ENCODE results near the gene COBLL1.

Gene COBLL1

GRCh38 chr2:164850235-164850634 is 8.6 kb upstream of the COBLL1 start:
- H3K4me1 ChIP-seq (ENCODE audit: insufficient read depth, low read length, severe bottlenecking): no peaks in the 10 kb centered on the region
- TF ChIP-seq CTCF (IDR thresholded peaks at IDR 0.05; ENCODE audit: low read length) (no peak), EZH2 (IDR thresholded peaks at IDR 0.05; ENCODE audit: borderline replicate concordance, low read length) (no peak)

GRCh38 chr2:164849506-164849905 is 7.9 kb upstream of the COBLL1 start:
- no peaks in the 10 kb centered on the region for H3K9me3 ChIP-seq (ENCODE audit: low read length)
- no peaks in the 10 kb centered on the region for H3K9me2 ChIP-seq (ENCODE audit: low read depth, low read length)
- H3K27me3 ChIP-seq (ENCODE audit: insufficient read depth, low read length): no peaks in the 10 kb centered on the region
- no peak overlapping the region for H3K9ac ChIP-seq (ENCODE audit: low read length)
- H3K4me3 ChIP-seq (ENCODE audit: low read depth, low read length, poor library complexity, severe bottlenecking): no peak overlapping the region
- H4K20me1 ChIP-seq (ENCODE audit: insufficient read depth, low read length): no peaks in the 10 kb centered on the region
- no peak overlapping the region for H3K4me2 ChIP-seq (ENCODE audit: low read length)
- no peaks in the 10 kb centered on the region for H3K79me2 ChIP-seq (ENCODE audit: insufficient read depth, low read length)
- H3K36me3 ChIP-seq (ENCODE audit: insufficient read depth, low read length): no peaks in the 10 kb centered on the region
- no peak for TF ChIP-seq EZH2 (IDR thresholded peaks at IDR 0.05; ENCODE audit: borderline replicate concordance, low read length)
- no peak for TF ChIP-seq CTCF (IDR thresholded peaks at IDR 0.05; ENCODE audit: low read length)
- no peaks in the 10 kb centered on the region for H3F3A ChIP-seq (ENCODE audit: insufficient read depth, low read length)
- H2AFZ ChIP-seq (ENCODE audit: low read length): no peak overlapping the region
- H3K4me1 ChIP-seq (ENCODE audit: insufficient read depth, low read length, severe bottlenecking): no peaks in the 10 kb centered on the region
- H3K27ac ChIP-seq (ENCODE audit: low read depth, low read length, poor library complexity, severe bottlenecking): no peak overlapping the region

More at GRCh38 chr2:164850235-164850634, 8.6 kb upstream of the COBLL1 start:
- Histone ChIP-seq H3K79me2 (ENCODE audit: insufficient read depth, low read length) (no peaks in the 10 kb centered on the region), H3K9ac (ENCODE audit: low read length) (no peak overlapping the region), H3K9me3 (ENCODE audit: low read length) (no peaks in the 10 kb centered on the region), H3F3A (ENCODE audit: insufficient read depth, low read length) (no peaks in the 10 kb centered on the region), H3K4me2 (ENCODE audit: low read length) (no peak overlapping the region), H4K20me1 (ENCODE audit: insufficient read depth, low read length) (no peaks in the 10 kb centered on the region), H3K27ac (ENCODE audit: low read depth, low read length, poor library complexity, severe bottlenecking) (no peak overlapping the region), H3K9me2 (ENCODE audit: low read depth, low read length) (no peaks in the 10 kb centered on the region), H3K27me3 (ENCODE audit: insufficient read depth, low read length) (no peaks in the 10 kb centered on the region), H3K36me3 (ENCODE audit: insufficient read depth, low read length) (no peaks in the 10 kb centered on the region), H2AFZ (ENCODE audit: low read length) (no peak overlapping the region), H3K4me3 (ENCODE audit: low read depth, low read length, poor library complexity, severe bottlenecking) (no peak overlapping the region)

- Histone ChIP-seq H4K20me1 (ENCODE audit: insufficient read depth, low read length) (no peaks in the 10 kb centered on the region), H3K27ac (ENCODE audit: low read depth, low read length, poor library complexity, severe bottlenecking) (no peak overlapping the region), H3K4me1 (ENCODE audit: insufficient read depth, low read length, severe bottlenecking) (no peaks in the 10 kb centered on the region), H3K27me3 (ENCODE audit: insufficient read depth, low read length) (no peaks in the 10 kb centered on the region), H3K4me3 (ENCODE audit: low read depth, low read length, poor library complexity, severe bottlenecking) (no peak overlapping the region), H3K9me2 (ENCODE audit: low read depth, low read length) (no peaks in the 10 kb centered on the region), H2AFZ (ENCODE audit: low read length) (no peak overlapping the region), H3K9me3 (ENCODE audit: low read length) (no peaks in the 10 kb centered on the region), H3K4me2 (ENCODE audit: low read length) (no peak overlapping the region), H3K36me3 (ENCODE audit: insufficient read depth, low read length) (no peaks in the 10 kb centered on the region), H3K79me2 (ENCODE audit: insufficient read depth, low read length) (no peaks in the 10 kb centered on the region), H3F3A (ENCODE audit: insufficient read depth, low read length) (no peaks in the 10 kb centered on the region), H3K9ac (ENCODE audit: low read length) (no peak overlapping the region)
- no peak for TF ChIP-seq CTCF (IDR thresholded peaks at IDR 0.05; ENCODE audit: low read length)
- TF ChIP-seq EZH2 (IDR thresholded peaks at IDR 0.05; ENCODE audit: borderline replicate concordance, low read length): no peak
Observed at GRCh38 chr2:164847981-164848741, 6.5 kb upstream of the COBLL1 start.

All from OCI-LY1 (cell line).